Mucosa of rectum (tissue), 2 donors: ENCODE measurements around the gene LSM6.

Experiments
- H3K27ac ChIP-seq, 2 donors: one replicate each; pipeline ENCODE4 v1.7.0; 2013; ENCODE audit warnings: inconsistent platforms in 2 of 2, low read depth in 2 of 2, low read length in 2 of 2
- H3K27me3 ChIP-seq, 2 donors: one replicate each; pipeline ENCODE4 v1.7.0; 2013; ENCODE audit warnings: low read length in 2 of 2; ENCODE audit not compliant: control insufficient read depth in 2 of 2, insufficient read depth in 2 of 2
- H3K36me3 ChIP-seq, 2 donors: one replicate each; pipeline ENCODE4 v1.7.0; 2013; ENCODE audit warnings: low read length in 2 of 2; ENCODE audit not compliant: control insufficient read depth in 2 of 2, insufficient read depth in 2 of 2
- H3K4me1 ChIP-seq, 2 donors: one replicate each; pipeline ENCODE4 v1.7.0; 2013; ENCODE audit warnings: low read length in 2 of 2, mild to moderate bottlenecking in 1 of 2; ENCODE audit not compliant: control insufficient read depth in 2 of 2, insufficient read depth in 2 of 2
- H3K4me3 ChIP-seq, 2 donors: one replicate each; pipeline ENCODE4 v1.7.0; 2013; ENCODE audit warnings: low read length in 2 of 2
- H3K9ac ChIP-seq, 2 donors: one replicate each; pipeline ENCODE4 v1.7.0; 2013; ENCODE audit warnings: low read length in 2 of 2, low read depth in 1 of 2, mild to moderate bottlenecking in 1 of 2
- H3K9me3 ChIP-seq, 2 donors: one replicate each; pipeline ENCODE4 v1.7.0; 2013; ENCODE audit warnings: low read length in 2 of 2; ENCODE audit not compliant: control insufficient read depth in 2 of 2
- donor health status: healthy.
- donor health status: Normal muscosa, but diverticular disease.

Gene LSM6

DNA sequence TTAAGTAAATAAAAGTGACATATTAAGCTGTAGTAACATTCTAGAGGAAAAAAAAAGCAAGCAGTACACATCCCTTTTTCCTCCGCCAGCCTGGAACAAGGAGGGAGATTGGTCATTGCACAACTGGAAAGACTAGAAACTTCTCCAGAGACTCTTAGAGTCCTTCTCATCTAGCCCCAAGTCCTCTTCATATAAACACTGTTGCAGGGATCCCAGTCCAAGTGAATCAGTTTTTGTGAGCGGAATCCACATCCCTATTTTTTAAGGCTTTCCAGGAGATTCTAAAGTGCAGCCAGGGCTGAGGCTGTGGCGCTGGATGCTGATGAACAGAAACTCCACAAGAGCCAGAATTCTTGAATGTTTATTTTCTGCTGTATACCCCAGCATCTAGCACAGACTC, 62.6 kb downstream of the LSM6 start:
- Histone ChIP-seq H3K4me1 (peaks cover 8 to 13% of the 10 kb centered on the region in 2 donors), H3K9me3 (no peaks in the 10 kb centered on the region), H3K4me3 (no peak overlapping the region), H3K36me3 (no peaks in the 10 kb centered on the region), H3K27me3 (no peaks in the 10 kb centered on the region), H3K9ac (no peak overlapping the region), H3K27ac (no peak overlapping the region)
